Heart left ventricle (tissue), 16 donors: ENCODE data around the gene NPM1. TPM values are rescaled to one million over a fixed set of nuclear protein-coding genes. Genes with fewer than 3 reads are reported as not detected.
"Not testable (repeated sequence)": the region's sequence is repeated elsewhere in the genome, so short reads cannot be mapped to it uniquely, and the experiment has no call there.

ENCODE experiments used
- ATAC-seq, 4 donors: fragments of 200-7000 bp; cut with Tn5 transposase; one replicate each; pipeline ENCODE4 v1.9.1; 2020 to 2022; ENCODE audit warnings: moderate library complexity in 4 of 4, mild to moderate bottlenecking in 3 of 4, moderate number of reproducible peaks in 1 of 4
- DNase-seq, 5 donors: peaks; one replicate each; pipeline ENCODE4 v3.0.0-alpha.2; 2020
- H3K27ac ChIP-seq, 12 donors: fragments of 200-600 bp; sonication (generic) in 4 of 12; one replicate each; pipeline versions ENCODE4 v1.5.0 to v1.8.0; 2016 to 2022; ENCODE audit warnings: mild to moderate bottlenecking in 2 of 12
- H3K27me3 ChIP-seq, 9 donors: fragments of 200-600 bp; sonication (generic) in 2 of 9; one replicate each; pipeline versions ENCODE4 v1.5.1 to v1.8.0; 2016 to 2022; ENCODE audit warnings: mild to moderate bottlenecking in 3 of 9
- H3K36me3 ChIP-seq, 9 donors: fragments of 200-600 bp; sonication (generic) in 2 of 9; one replicate each; pipeline versions ENCODE4 v1.5.0 to v1.8.0; 2018 to 2022; ENCODE audit warnings: mild to moderate bottlenecking in 2 of 9
- H3K4me1 ChIP-seq, 12 donors: fragments of 200-600 bp; sonication (generic) in 4 of 12; one replicate each; pipeline versions ENCODE4 v1.5.0 to v1.8.0; 2016 to 2022; ENCODE audit warnings: mild to moderate bottlenecking in 3 of 12
- H3K4me3 ChIP-seq, 12 donors: fragments of 200-600 bp; sonication (generic) in 4 of 12; one replicate each; pipeline versions ENCODE4 v1.5.0 to v1.8.0; 2017 to 2022; ENCODE audit warnings: mild to moderate bottlenecking in 9 of 12, moderate library complexity in 4 of 12
- H3K9me3 ChIP-seq, 12 donors: fragments of 200-600 bp; sonication (generic) in 4 of 12; one replicate each; pipeline versions ENCODE4 v1.5.0 to v1.8.0; 2016 to 2022; ENCODE audit warnings: mild to moderate bottlenecking in 1 of 12
- POLR2A ChIP-seq, 2 donors: fragments of 450-650 bp; IDR thresholded peaks; one replicate each; pipeline ENCODE4 v1.6.1; 2017; ENCODE audit warnings: antibody characterized with exemption in 2 of 2, mild to moderate bottlenecking in 2 of 2, moderate library complexity in 2 of 2
- WGBS, 4 donors: extraction: QIAGEN DNeasy Blood & Tissue Kit in 2 of 4; methylation state at CpG; one replicate each; pipeline versions ENCODE4 v1.1.5 to v1.1.7; 2013 to 2018; 5-methylcytosine and 5-hydroxymethylcytosine counted together
- intact Hi-C, 10 donors: fragments of 100-400 bp; cut with DNase I; formaldehyde crosslinking; loops; one replicate each; pipeline versions ENCODE4 v1.11.1 to v1.14.2; 2022
- polyA plus RNA-seq, 2 donors: library from polyadenylated mRNA; stranded (reverse); fragments of 200-250 nt; gene quantifications; one replicate each; pipeline ENCODE4 v1.2.3, GENCODE V29; 2013
- total RNA-seq, 9 donors: library from RNA; depleted of rRNA in 2 of 9; stranded (reverse); fragments of >200 nt in 2 of 9; fragmentation: NEBNext Ultra II Directional in 3 of 9; extraction: Animal tissue kit (Norgen Biotek cat#: 25700) in 3 of 9; gene quantifications; one replicate each; pipeline versions ENCODE4 v1.1.0 to v1.2.4, GENCODE V29; 2016 to 2023
- TF ChIP-seq, protein P1 (sequence below), 12 donors: fragments of 200-600 bp; sonication (generic) in 4 of 12; IDR thresholded peaks; one replicate each; pipeline versions ENCODE4 v1.5.0 to v1.8.0; 2018 to 2022; ENCODE audit warnings: antibody characterized with exemption in 12 of 12, mild to moderate bottlenecking in 5 of 12
- donor health status: ischemic (EF 13 %, LVEDD 7.1; RV severe dilation, severe dysfunction).
- donor health status: healthy with polysubstance abuse.
- donor health status: DM: no; HTN: yes; CAD: no.
- donor health status: DM: no; HTN: no; CAD: no.
- donor health status: ischemic (EF 25% LVEDD 6.9; RV normal size, moderate dysfunction).
- donor health status: ischemic (EF 25% LVEDD 5.7; RV mildly dilated, moderate dysfunction).
- donor health status: healthy.
- donor health status: DM: yes; HTN: yes; CAD: no.
- donor health status: ischemic (EF 35%, LVEDD 5.7; RV mildly dilated, moderate dysfunction).
- donor health status: nonischemic (EF 11% LVEDD 7.7; RV severe dilation, severe dysfunction).
- donor health status: DM: yes; HTN: yes; CAD: no.
- donor health status: PGD.
- donor health status: ischemic (EF 29% LVEDD 5.4; RV normal size, mild dysfunction).
- donor health status: nonischemic (EF 23%, LVEDD 6.1; RV moderate dilation, normal function).

NPM1 gene
- total and polyA plus RNA-seq, 11 donors = 240 to 1,458 (median 442) TPM

DNA sequence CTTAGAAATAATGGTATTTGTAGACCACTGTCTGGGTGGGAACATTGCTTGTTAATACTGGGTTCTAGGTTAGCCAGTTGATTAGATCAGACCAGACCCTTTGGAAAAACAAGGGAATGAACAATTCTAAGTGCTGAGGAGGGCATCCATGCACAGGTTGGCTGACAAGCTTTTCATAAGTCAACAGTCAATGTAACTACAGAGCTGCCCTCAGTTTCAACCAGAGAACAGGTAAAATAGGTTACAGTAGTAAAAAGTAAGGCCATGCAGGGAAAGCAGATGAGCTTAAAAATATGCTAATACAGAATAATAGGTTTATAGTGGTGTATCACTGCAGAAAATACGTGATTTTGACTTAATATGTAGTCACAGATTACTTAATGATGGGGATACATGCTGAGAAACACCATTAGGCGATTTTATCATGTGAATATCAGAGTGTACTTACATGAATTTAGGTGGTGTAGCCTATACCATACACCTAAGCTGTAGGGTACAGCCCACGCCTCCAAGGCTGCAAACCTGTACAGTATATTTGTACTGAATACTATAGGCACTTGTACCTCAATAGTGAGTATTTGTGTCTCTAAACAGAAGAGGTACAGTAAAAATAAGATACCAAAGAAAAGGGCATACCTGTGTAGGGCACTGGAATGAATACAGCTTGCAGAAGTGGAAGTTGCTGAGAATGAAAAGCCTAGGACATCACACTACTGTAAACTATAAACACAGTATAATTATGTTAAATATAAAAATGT lies 25.7 kb downstream of the NPM1 start:
- TF ChIP-seq, protein P1, sequence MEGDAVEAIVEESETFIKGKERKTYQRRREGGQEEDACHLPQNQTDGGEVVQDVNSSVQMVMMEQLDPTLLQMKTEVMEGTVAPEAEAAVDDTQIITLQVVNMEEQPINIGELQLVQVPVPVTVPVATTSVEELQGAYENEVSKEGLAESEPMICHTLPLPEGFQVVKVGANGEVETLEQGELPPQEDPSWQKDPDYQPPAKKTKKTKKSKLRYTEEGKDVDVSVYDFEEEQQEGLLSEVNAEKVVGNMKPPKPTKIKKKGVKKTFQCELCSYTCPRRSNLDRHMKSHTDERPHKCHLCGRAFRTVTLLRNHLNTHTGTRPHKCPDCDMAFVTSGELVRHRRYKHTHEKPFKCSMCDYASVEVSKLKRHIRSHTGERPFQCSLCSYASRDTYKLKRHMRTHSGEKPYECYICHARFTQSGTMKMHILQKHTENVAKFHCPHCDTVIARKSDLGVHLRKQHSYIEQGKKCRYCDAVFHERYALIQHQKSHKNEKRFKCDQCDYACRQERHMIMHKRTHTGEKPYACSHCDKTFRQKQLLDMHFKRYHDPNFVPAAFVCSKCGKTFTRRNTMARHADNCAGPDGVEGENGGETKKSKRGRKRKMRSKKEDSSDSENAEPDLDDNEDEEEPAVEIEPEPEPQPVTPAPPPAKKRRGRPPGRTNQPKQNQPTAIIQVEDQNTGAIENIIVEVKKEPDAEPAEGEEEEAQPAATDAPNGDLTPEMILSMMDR (IDR thresholded peaks at IDR 0.05) = no peak
- TF ChIP-seq POLR2A (IDR thresholded peaks at IDR 0.05) = no peak
- WGBS, 4 donors = 91 to 96% (median 93%) methylated on average over 3 of the region's 3 CpGs
- Histone ChIP-seq H3K27ac (no peak overlapping the region), H3K4me1 (peaks cover 0 to 28% (median 11%) of the 10 kb centered on the region in 12 donors), H3K9me3 (no peaks in the 10 kb centered on the region), H3K27me3 (no peaks in the 10 kb centered on the region), H3K36me3 (peaks cover 0 to 61% (median 54%) of the 10 kb centered on the region in 9 donors), H3K4me3 (no peak overlapping the region)
- ATAC-seq = no peak
- no peak for DNase-seq
- intact Hi-C loops = loop anchor here in 7 of 10 donors (10.0 kb wide), 5 partner anchors 221 to 641 kb away; no protein-coding TSS in a partner anchor

DNA sequence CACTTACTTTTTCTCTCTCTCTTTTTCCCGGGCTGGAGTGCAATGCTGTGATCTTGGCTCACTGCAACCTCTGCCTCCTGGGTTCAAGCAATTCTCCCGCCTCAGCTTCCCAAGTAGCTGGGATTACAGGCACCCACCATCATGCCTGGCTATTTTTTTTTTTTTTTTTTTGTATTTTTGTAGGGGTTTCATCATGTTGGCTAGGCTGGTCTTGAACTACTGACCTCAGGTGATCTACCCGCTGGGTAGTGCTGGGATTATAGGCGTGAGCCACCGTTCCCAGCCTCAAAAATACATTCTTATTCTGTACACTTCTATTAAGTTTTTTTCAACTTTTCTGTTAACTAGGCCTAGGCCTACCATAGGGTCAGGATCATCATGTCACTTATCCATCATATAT lies 26.3 kb downstream of the NPM1 start:
- not testable (repeated sequence) for H3K27ac ChIP-seq, DNase-seq, H3K9me3 ChIP-seq, H3K27me3 ChIP-seq, ATAC-seq, H3K4me3 ChIP-seq
- intact Hi-C loops = loop anchor here in 7 of 10 donors (10.0 kb wide), 5 partner anchors 221 to 641 kb away; no protein-coding TSS in a partner anchor
- peaks cover 0 to 55% (median 48%) of the 10 kb centered on the region in 9 donors for H3K36me3 ChIP-seq
- H3K4me1 ChIP-seq = peaks cover 0 to 27% (median 12%) of the 10 kb centered on the region in 12 donors
- WGBS, 4 donors = 91 to 95% (median 92%) methylated on average over 5 of the region's 5 CpGs

DNA sequence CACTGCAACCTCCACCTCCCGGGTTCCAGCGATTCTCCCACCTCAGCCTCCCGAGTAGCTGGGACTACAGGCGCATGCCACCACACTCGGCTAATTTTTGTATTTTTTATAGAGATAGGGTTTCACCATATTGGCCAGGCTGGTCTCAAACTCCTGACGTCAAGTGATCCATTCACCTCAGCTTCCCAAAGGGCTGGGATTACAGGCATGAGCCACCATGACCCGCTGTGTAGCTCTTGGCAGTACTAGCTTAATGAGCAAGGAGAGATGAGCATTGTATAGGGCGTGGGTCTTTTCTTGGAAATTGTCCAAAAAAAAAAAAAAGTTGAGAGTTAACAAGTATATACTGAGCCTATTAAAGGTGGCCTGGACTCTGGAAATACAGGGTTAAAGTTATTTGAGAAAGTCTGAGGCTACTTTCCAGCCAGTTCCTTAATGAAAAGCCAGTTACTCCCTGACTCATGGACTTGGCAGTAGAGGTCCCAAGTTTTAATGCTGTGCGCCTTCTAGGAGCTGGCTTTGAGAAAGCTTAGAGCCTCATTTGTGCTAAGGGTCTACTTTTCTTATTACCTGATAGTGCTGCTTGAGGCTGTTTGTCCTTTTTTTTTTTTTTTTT lies 27.6 kb downstream of the NPM1 start:
- no peak for ATAC-seq
- Histone ChIP-seq H3K27ac (no peak overlapping the region), H3K9me3 (no peaks in the 10 kb centered on the region), H3K36me3 (peaks cover 0 to 42% (median 36%) of the 10 kb centered on the region in 9 donors), H3K4me1 (peaks cover 0 to 24% (median 13%) of the 10 kb centered on the region in 12 donors), H3K4me3 (no peak overlapping the region), H3K27me3 (peaks cover 0 to 16% (median 0%) of the 10 kb centered on the region in 9 donors)
- no peak for DNase-seq
- 86 to 92% (median 89%) methylated on average over 9 of the region's 9 CpGs for WGBS, 4 donors
- intact Hi-C loops = loop anchor here in 9 of 10 donors (5.0 to 10.0 kb wide), 9 partner anchors 67 to 640 kb away; no protein-coding TSS in a partner anchor
- TF ChIP-seq, protein P1 (IDR thresholded peaks at IDR 0.05) = no peak
- TF ChIP-seq POLR2A (IDR thresholded peaks at IDR 0.05) = no peak

DNA sequence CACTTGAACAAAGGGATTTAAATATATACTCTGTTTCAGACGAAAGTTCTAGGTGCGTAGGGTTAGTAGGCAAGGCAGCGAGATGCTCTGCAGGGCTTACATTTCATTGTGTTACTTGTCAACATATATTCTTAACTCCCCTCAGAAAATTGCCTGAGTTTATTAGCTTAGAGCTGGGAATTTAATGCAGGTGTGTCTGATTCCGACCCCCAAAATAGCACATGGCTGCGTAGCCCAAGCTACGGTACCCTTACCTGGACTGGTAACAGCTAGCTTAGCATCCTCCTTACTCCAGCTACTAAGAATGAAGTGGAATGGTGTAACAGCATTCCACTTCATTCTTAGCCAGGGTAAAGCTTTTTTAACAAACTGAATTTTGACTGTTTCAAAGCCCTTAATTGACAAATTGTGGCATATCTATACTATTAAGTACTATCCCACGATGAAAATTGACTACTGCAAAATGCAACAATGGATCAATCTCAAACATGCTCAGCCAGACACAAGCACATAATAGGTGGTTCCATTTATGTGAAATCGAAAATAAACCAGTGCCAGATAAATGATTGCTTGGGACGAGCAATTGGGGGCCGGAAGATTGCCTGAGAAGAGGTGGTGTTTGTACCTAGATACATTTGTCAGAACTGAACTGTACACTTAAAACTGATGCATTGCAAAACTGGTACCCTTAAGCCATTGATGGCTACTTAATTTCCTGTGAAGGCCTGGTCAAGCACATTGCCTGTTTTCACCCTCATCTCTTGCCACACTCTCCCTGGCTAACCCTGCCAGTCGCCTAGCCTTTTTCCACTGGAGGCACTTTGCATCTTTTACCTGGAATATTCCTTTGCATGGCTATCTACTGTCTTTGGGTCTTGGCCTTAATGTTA lies 28.8 kb downstream of the NPM1 start:
- 91 to 93% (median 91%) methylated on average over 11 of the region's 11 CpGs for WGBS, 4 donors
- intact Hi-C loops = loop anchor here in 9 of 10 donors (5.0 to 10.0 kb wide), 9 partner anchors 66 to 638 kb away; no protein-coding TSS in a partner anchor

More for the DNA sequence above, 28.8 kb downstream of the NPM1 start:
- Histone ChIP-seq H3K27ac (no peak overlapping the region), H3K4me3 (no peak overlapping the region), H3K9me3 (no peaks in the 10 kb centered on the region), H3K27me3 (peaks cover 0 to 27% (median 0%) of the 10 kb centered on the region in 9 donors), H3K36me3 (peaks cover 0 to 32% (median 24%) of the 10 kb centered on the region in 9 donors), H3K4me1 (peaks cover 4 to 34% (median 23%) of the 10 kb centered on the region in 12 donors)
- no peak for TF ChIP-seq POLR2A (IDR thresholded peaks at IDR 0.05)
- ATAC-seq (no peak), DNase-seq (no peak)
